HL-60 (cell line): ENCODE data around the gene IRAK2.

Experiments
- CTCF ChIP-seq: IDR thresholded peaks from one replicate; pipeline ENCODE4 v1.5.1; 2011; ENCODE audit warnings: low read length, control low read depth, inconsistent platforms; ENCODE audit not compliant: insufficient read depth
- REST ChIP-seq: IDR thresholded peaks from 2 replicates; pipeline ENCODE4 v1.6.1; 2012; ENCODE audit warnings: low read depth; ENCODE audit not compliant: insufficient replicate concordance

GRCh38 chr3:10283638-10284037 lies 118.9 kb downstream of the IRAK2 start:
- TF ChIP-seq REST (no peak), CTCF (no peak)
